NT2/D1 (cell line): ENCODE data around the gene HSD17B14.

Experiments
- DNase-seq: peaks from one replicate; pipeline ENCODE4 v3.0.0-alpha.2; 2011; ENCODE audit warnings: low read depth, low spot score
- H3K27me3 ChIP-seq: 2 replicates; pipeline ENCODE4 v1.6.0; 2011; ENCODE audit warnings: mild to moderate bottlenecking; ENCODE audit not compliant: insufficient read length, insufficient read depth
- H3K36me3 ChIP-seq: 2 replicates; pipeline ENCODE4 v1.6.1; 2011; ENCODE audit warnings: mild to moderate bottlenecking, low read length, mixed read lengths; ENCODE audit not compliant: insufficient read depth, insufficient read length
- H3K4me1 ChIP-seq: 2 replicates; pipeline ENCODE4 v1.5.1; 2011; ENCODE audit not compliant: insufficient read depth, insufficient read length
- H3K4me3 ChIP-seq: 2 replicates; pipeline ENCODE4 v1.5.1; 2011; ENCODE audit warnings: low read depth; ENCODE audit not compliant: insufficient read length
- H3K9ac ChIP-seq: 2 replicates; pipeline ENCODE4 v1.6.0; 2011; ENCODE audit warnings: low read depth; ENCODE audit not compliant: insufficient read length
- H3K9me3 ChIP-seq: 2 replicates; pipeline ENCODE4 v1.5.1; 2011; ENCODE audit warnings: mild to moderate bottlenecking, low read length; ENCODE audit not compliant: insufficient read depth
- SUZ12 ChIP-seq: IDR thresholded peaks from 2 replicates; pipeline ENCODE4 v1.6.1; 2011; ENCODE audit not compliant: insufficient read length, insufficient read depth; ENCODE audit errors: extremely low read depth
- YY1 ChIP-seq: IDR thresholded peaks from 2 replicates; pipeline ENCODE4 v1.6.1; 2011; ENCODE audit not compliant: insufficient read length, insufficient read depth
- ZNF274 ChIP-seq: IDR thresholded peaks from 2 replicates; pipeline ENCODE4 v1.6.1; 2011; ENCODE audit warnings: mild to moderate bottlenecking, low read depth, low read length

Gene HSD17B14

DNA sequence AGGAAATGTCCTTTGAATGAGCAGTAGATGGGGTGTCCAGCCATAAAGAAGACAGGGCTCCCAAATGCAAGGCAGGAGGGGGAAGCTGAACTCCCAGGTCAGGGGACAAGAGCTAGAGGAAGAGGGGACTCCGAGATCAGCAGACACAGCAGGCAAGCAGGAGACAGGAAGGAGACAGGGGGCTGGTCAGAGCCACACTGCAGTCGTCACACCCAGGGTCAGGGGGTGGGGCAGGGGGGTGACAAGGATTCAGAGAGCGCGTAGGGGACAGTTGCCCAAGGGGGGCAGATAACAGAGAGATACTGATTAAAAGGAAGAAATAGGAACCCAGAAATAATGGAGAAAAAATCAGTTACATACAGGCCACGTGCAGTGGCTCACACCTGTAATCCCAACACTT is 3.2 kb downstream of the HSD17B14 start:
- Histone ChIP-seq H3K4me1 (no peaks in the 10 kb centered on the region), H3K27me3 (no peaks in the 10 kb centered on the region), H3K9me3 (no peaks in the 10 kb centered on the region), H3K4me3 (no peak overlapping the region), H3K36me3 (no peaks in the 10 kb centered on the region), H3K9ac (no peak overlapping the region)
- DNase-seq: no peak
- no peak for TF ChIP-seq ZNF274
- TF ChIP-seq SUZ12: no peak
- no peak for TF ChIP-seq YY1

DNA sequence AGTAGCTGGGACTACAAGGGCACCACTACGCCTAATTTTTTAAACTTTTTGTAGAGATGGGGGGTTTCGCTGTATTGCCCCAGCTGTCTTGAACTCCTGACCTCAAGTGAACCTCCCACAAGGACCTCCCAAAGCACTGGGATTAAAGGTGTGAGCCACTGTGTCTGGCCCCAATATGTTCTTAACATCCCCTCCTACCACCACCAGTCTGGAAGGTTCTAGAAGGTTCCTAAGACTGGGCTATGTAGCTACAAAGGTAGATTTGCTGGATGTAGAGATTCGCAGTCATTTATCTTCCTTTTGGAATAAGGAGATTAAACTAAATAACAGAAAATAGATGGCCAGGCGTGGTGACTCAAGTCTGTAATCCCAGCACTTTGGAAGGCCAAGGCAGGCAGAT is 5.3 kb downstream of the HSD17B14 start:
- Histone ChIP-seq H3K4me3 (no peak overlapping the region), H3K4me1 (no peaks in the 10 kb centered on the region)
- TF ChIP-seq YY1: no peak
- no peak for TF ChIP-seq ZNF274
- no peak for TF ChIP-seq SUZ12

DNA sequence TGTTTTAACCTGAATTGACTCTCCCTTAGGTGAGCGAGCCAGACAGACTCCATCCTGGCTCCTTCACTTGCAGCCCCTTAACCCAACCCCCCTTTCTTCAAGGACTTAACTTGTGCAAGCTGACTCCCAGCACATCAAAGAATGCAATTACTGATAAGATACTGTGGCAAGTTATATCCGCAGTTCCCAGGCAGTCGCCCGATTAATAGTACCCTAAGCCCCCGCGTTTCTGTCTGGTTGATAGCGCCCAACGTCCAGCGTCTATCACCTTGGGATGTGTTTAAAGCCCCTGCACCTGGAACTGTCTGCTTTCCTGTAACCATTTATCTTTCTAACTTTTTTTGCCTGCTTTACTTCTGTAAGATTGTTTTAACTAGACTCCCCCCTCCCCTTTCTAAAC is 6.2 kb downstream of the HSD17B14 start:
- no peaks in the 10 kb centered on the region for H3K9me3 ChIP-seq
- no peaks in the 10 kb centered on the region for H3K27me3 ChIP-seq
- no peak overlapping the region for H3K9ac ChIP-seq
- no peak for DNase-seq
- H3K4me3 ChIP-seq: no peak overlapping the region
- H3K36me3 ChIP-seq: no peaks in the 10 kb centered on the region
- H3K4me1 ChIP-seq: no peaks in the 10 kb centered on the region
- TF ChIP-seq ZNF274 (no peak), YY1 (no peak), SUZ12 (no peak)

More for the DNA sequence above, 5.3 kb downstream of the HSD17B14 start:
- no peaks in the 10 kb centered on the region for H3K36me3 ChIP-seq
- H3K9ac ChIP-seq: no peak overlapping the region
- no peaks in the 10 kb centered on the region for H3K9me3 ChIP-seq
- no peak for DNase-seq
- no peaks in the 10 kb centered on the region for H3K27me3 ChIP-seq

DNA sequence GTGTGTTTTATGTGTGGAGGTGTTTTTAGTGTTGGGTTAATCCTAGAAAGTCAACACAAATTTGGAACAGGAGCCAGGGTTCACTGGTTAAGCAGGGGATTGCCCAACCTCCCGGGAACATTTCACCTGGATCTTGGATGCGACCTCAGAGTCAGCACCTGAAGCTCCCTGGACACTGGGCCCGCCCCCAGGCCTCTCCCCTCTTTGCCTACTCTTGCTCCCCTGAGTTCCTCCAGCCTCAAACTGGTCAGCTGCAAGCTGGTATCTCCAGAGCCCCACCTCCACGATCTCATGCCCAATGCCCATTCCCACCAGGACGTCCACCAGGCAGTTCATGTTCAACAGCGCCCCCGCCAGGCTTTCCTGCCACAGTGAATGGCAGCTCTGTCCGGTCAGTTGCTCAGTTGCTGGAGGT is 9.7 kb downstream of the HSD17B14 start:
- H3K9ac ChIP-seq: no peak overlapping the region
- H3K36me3 ChIP-seq: no peaks in the 10 kb centered on the region
- no peak overlapping the region for H3K4me3 ChIP-seq
- H3K4me1 ChIP-seq: no peaks in the 10 kb centered on the region
- no peak for DNase-seq
- no peaks in the 10 kb centered on the region for H3K27me3 ChIP-seq
- TF ChIP-seq ZNF274: no peak
- no peak for TF ChIP-seq YY1
- no peak for TF ChIP-seq SUZ12
- no peaks in the 10 kb centered on the region for H3K9me3 ChIP-seq

DNA sequence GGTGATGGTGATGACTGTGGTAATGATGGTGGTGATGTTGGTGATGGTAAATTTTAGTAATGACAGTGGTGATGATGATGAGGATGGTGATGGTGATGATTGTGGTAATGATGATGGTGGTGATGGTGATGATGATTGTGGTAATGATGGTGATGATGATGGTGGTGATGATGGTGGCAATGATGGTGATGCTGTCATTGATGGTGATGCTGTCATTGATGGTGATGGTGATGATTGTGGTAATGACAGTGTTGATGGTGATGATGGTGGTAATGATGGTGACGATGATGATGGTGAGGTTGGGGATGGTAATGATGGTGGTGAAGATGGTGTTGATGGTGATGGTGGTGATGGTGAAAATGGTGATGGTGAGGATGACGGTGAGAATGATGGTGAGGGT is 13.8 kb downstream of the HSD17B14 start:
- Histone ChIP-seq H3K4me3 (no peak overlapping the region), H3K36me3 (no peaks in the 10 kb centered on the region), H3K4me1 (no peaks in the 10 kb centered on the region), H3K27me3 (no peaks in the 10 kb centered on the region), H3K9me3 (no peaks in the 10 kb centered on the region), H3K9ac (no peak overlapping the region)
- TF ChIP-seq SUZ12: no peak
- TF ChIP-seq YY1: no peak
- TF ChIP-seq ZNF274: no peak
- no peak for DNase-seq

DNA sequence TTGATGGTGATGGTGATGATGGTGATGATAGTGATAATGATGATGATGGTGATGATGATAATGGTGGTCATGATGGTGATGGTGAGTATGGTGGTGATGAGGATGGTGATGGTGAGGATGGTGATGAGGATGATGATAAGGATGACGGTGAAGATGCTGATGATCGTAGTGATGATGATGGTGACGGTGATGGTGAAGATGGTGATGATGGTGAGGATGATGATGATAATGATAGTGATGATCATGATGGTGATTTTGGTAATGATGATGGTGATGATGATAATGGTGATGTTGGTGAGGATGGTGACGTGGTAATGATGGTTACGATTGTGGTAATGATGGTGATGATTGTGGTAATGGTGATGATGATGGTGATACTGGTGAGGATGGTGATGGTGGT is 14.7 kb downstream of the HSD17B14 start:
- Histone ChIP-seq H3K4me3 (no peak overlapping the region), H3K4me1 (no peaks in the 10 kb centered on the region), H3K27me3 (no peaks in the 10 kb centered on the region), H3K9ac (no peak overlapping the region), H3K36me3 (no peaks in the 10 kb centered on the region), H3K9me3 (no peaks in the 10 kb centered on the region)
- no peak for TF ChIP-seq SUZ12
- no peak for TF ChIP-seq YY1
- no peak for TF ChIP-seq ZNF274
- no peak for DNase-seq

DNA sequence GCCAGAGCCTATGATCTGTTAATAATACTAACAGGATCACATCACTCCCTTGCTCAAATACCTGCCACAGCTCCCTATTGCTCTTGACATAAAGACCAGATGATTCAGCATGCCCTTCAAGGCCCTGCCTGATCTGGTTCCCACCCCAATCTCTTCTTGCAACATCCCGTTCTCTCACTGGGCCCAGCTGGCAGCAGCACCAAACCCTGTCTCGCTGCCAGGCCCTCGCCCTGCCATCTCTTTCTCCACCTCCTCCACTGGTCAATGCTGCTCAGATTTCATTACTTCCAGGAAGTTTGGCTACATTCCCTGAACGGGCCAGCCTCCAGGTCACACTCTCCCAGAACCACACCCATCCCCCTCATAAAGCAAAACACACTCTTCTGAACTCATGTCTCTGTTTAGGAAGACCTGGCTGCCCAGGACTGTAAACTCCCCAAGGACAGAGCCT is 16.9 kb downstream of the HSD17B14 start:
- Histone ChIP-seq H3K4me3 (no peak overlapping the region), H3K9me3 (no peaks in the 10 kb centered on the region), H3K27me3 (no peaks in the 10 kb centered on the region), H3K36me3 (no peaks in the 10 kb centered on the region), H3K9ac (no peak overlapping the region), H3K4me1 (no peaks in the 10 kb centered on the region)
- no peak for TF ChIP-seq SUZ12
- no peak for TF ChIP-seq ZNF274
- TF ChIP-seq YY1: no peak
- DNase-seq: no peak

DNA sequence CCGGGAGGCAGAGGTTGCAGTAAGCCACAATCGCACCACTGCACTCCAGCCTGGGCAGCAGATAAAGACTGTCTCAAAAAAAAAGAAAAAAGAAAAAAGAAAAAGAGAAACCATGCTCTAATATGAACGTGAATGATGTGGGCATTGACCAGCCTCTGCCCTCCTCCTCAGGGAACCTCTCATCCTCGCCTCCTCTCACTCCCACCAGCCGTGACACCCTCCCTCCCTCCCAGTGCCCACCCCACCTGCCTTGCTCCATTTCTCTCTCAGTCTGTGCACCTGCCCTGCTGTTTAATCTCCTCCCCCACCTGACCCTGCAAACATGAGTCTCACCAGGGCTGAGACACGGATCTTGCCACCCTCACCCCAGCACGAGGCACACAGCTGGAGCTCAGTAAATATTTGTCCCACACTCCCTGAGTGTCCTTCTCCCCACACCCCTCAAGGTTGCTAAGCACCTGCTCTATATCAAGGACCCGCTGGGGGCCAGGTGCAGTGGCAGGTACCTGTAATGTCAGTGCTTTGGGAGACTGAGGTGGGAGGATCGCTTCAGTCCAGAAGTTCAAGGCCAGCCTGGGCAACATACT is 18.0 kb downstream of the HSD17B14 start:
- H3K9me3 ChIP-seq: no peaks in the 10 kb centered on the region
- no peaks in the 10 kb centered on the region for H3K36me3 ChIP-seq
- no peak overlapping the region for H3K9ac ChIP-seq
- no peak for DNase-seq
- no peak overlapping the region for H3K4me3 ChIP-seq
- no peaks in the 10 kb centered on the region for H3K27me3 ChIP-seq
- no peak for TF ChIP-seq YY1
- no peak for TF ChIP-seq SUZ12
- no peak for TF ChIP-seq ZNF274
- no peaks in the 10 kb centered on the region for H3K4me1 ChIP-seq
